K562 (cell line): Measurements from ENCODE around the gene SLC26A6. TPM values are rescaled to one million over a fixed set of nuclear protein-coding genes. Genes with fewer than 3 reads are reported as not detected.

Experiments used
- BCOR ChIP-seq: fragments of 450-650 bp; IDR thresholded peaks from 2 replicates; pipeline ENCODE4 v1.6.1; 2016
- BRD9 ChIP-seq: fragments of 450-650 bp; IDR thresholded peaks from 2 replicates; pipeline ENCODE4 v1.6.1; 2018; ENCODE audit warnings: low read depth; ENCODE audit not compliant: partially characterized antibody
- CXXC5 ChIP-seq: fragments of 250-450 bp; sonication (Bioruptor Pico); IDR thresholded peaks from 2 replicates; pipeline ENCODE4 v1.8.0; 2022; ENCODE audit warnings: inconsistent platforms, mild to moderate bottlenecking, moderate library complexity
- EP400 ChIP-seq: fragments of 450-650 bp; IDR thresholded peaks from 2 replicates; pipeline ENCODE4 v1.6.1; 2017; ENCODE audit warnings: antibody characterized with exemption, mild to moderate bottlenecking, moderate library complexity
- HDAC3 ChIP-seq: fragments of 450-650 bp; IDR thresholded peaks from 2 replicates; pipeline ENCODE4 v1.6.1; 2018; ENCODE audit warnings: borderline replicate concordance, mild to moderate bottlenecking, moderate library complexity; ENCODE audit not compliant: partially characterized antibody
- HSF4 ChIP-seq: fragments of 250-450 bp; sonication (Bioruptor Pico); IDR thresholded peaks from 2 replicates; pipeline ENCODE4 v2.1.2; 2022; ENCODE audit warnings: mild to moderate bottlenecking, moderate library complexity, borderline replicate concordance
- NFE2L1 ChIP-seq: fragments of 450-650 bp; IDR thresholded peaks from 2 replicates; pipeline ENCODE4 v1.6.1; 2016; ENCODE audit warnings: missing genetic modification characterization, low read depth, mild to moderate bottlenecking, missing compliant biosample characterization, moderate library complexity, borderline replicate concordance
- NONO ChIP-seq, 2 experiments: fragments of 200-400 bp in 1 of 2; fragments of 450-650 bp in 1 of 2; formaldehyde crosslinking in 1 of 2; IDR thresholded peaks; 2 replicates each; pipeline ENCODE4 v1.6.1; 2017; ENCODE audit warnings: low read depth in 2 of 2, mild to moderate bottlenecking in 2 of 2, moderate library complexity in 2 of 2, low read length in 1 of 2
- PURB ChIP-seq: sonication (generic); formaldehyde crosslinking; IDR thresholded peaks from 2 replicates; pipeline ENCODE4 v1.9.0; 2021; ENCODE audit warnings: low read depth, mild to moderate bottlenecking, missing genetic modification reagents
- SP1 ChIP-seq: sonication (generic); formaldehyde crosslinking; IDR thresholded peaks from 2 replicates; pipeline ENCODE4 v1.8.1; 2022; ENCODE audit warnings: mild to moderate bottlenecking, missing genetic modification reagents
- SPI1 ChIP-seq: IDR thresholded peaks from 2 replicates; pipeline ENCODE4 v1.6.1; 2011; ENCODE audit warnings: low read depth, low read length, control low read depth, borderline replicate concordance
- TARDBP ChIP-seq: fragments of 450-650 bp; IDR thresholded peaks from 2 replicates; pipeline ENCODE4 v1.6.1; 2016
- ZNF134 ChIP-seq: fragments of 250-450 bp; sonication (Bioruptor Pico); conservative IDR thresholded peaks from 2 replicates; pipeline ENCODE4 v1.4.0; 2020
- ZNF699 ChIP-seq: fragments of 250-450 bp; sonication (Bioruptor Pico); IDR thresholded peaks from 2 replicates; pipeline ENCODE4 v1.8.0; 2021; ENCODE audit warnings: mild to moderate bottlenecking, moderate library complexity; ENCODE audit not compliant: insufficient replicate concordance
- polyA plus RNA-seq, 8 experiments: library from polyadenylated mRNA; depleted of rRNA in 4 of 8; stranded (reverse) in 5 of 8; unstranded in 3 of 8; fragments of >200 nt; fragmentation: Nextera tagmentation in 2 of 8; fragmentation: Illumina TruSeq in 1 of 8; extraction: Ambion mirVana in 2 of 8; extraction: Trizol in 1 of 8; gene quantifications; 2 replicates each; pipeline versions ENCODE4 v1.2.1 to v1.2.3, GENCODE V29; 2011 to 2014; ENCODE audit warnings: inconsistent platforms in 1 of 8, missing spikeins in 1 of 8
- total RNA-seq, 7 experiments: library from RNA; depleted of rRNA in 6 of 7; stranded (reverse); fragments of >200 nt in 6 of 7; fragmentation: Illumina TruSeq in 2 of 7; extraction: Trizol in 2 of 7; gene quantifications; 2 replicates each; pipeline versions ENCODE4 v1.2.1 to v1.2.3, GENCODE V29; 2011 to 2021; ENCODE audit warnings: low replicate concordance in 1 of 7
- TF ChIP-seq, protein P1 (sequence below): fragments of 250-450 bp; sonication (Bioruptor Pico); IDR thresholded peaks from 2 replicates; pipeline ENCODE4 v1.5.0; 2021; ENCODE audit warnings: mild to moderate bottlenecking, borderline replicate concordance
- TF ChIP-seq, protein P2 (sequence below): fragments of 250-450 bp; sonication (Bioruptor Pico); IDR thresholded peaks from 2 replicates; pipeline ENCODE4 v1.8.0; 2021; ENCODE audit warnings: moderate library complexity, mild to moderate bottlenecking, inconsistent platforms
- TF ChIP-seq, protein P3 (sequence below): fragments of 450-650 bp; IDR thresholded peaks from 2 replicates; pipeline ENCODE4 v1.6.1; 2016; ENCODE audit warnings: missing biosample characterization, missing genetic modification characterization
- TF ChIP-seq, protein P4 (sequence below): fragments of 450-650 bp; formaldehyde crosslinking; IDR thresholded peaks from 2 replicates; pipeline ENCODE4 v1.4.0; 2022; ENCODE audit warnings: missing genetic modification characterization
- TF ChIP-seq, protein P5 (sequence below): IDR thresholded peaks from 2 replicates; pipeline ENCODE4 v1.6.1; 2011; ENCODE audit not compliant: insufficient read length; ENCODE audit errors: extremely low read depth
- TF ChIP-seq, protein P6 (sequence below): fragments of 250-450 bp; sonication (Bioruptor Pico); IDR thresholded peaks from 2 replicates; pipeline ENCODE4 v1.5.0; 2021

Gene SLC26A6
- total and polyA plus RNA-seq, 9 of the 15 experiments (the other 6 are each of a cell fraction or from before 2014, with no cell fraction given): 2.1 to 27.2 (median 14.8) TPM

DNA sequence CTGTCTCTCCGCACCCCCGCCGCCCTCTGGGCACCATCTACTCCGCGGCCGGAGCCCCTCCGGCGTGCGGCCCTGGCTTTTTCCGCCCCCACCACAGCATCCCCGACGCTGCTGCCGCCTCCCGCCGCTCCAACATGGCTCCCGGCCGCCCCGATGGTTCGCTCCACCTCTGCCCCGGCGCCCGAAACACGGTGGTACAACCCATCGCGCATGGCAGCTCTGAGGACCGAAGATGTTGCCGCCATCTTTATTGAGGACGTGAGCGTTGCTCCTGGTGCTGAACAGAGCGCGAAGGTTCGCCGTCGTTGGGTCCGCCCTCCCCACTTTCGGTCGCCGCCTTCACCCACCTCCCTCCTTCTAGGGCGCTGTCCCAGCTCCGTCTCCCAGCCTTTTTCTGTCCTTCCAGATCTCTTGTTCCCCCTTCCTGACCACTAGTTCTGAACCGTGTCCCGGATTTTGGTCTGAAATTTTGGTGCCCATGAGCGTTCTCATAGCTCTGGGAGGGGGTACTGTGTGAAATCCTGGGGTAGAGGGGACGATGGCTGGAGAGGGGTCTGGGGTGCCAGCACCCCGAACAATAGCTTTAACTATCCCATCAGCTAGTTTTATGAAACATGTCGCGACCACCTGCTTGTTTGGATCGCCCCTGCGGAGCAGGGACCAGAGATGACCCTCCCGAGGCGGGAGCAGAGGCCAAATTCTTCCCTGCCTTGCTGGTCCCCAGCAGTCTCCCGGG lies 27.7 kb upstream of the SLC26A6 start, which contains the start of gene CELSR3 (continued):
- TF ChIP-seq NONO (IDR thresholded peaks at IDR 0.05; ENCODE audit: low read depth in 2 of 2, low read length in 1 of 2) (peak in 1 of 2 experiments; percentile 88; a peak in 1 of 4 replicates), SP1 (CRISPR knock-in tag) (no peak; the same call in 1 of the 2 replicates), HSF4 (CRISPR knock-in tag) (no peak), PURB (CRISPR knock-in tag) (no peak), ZNF699 (CRISPR knock-in tag) (no peak), CXXC5 (peak; percentile 7; the same call in 1 of the 2 replicates), ZNF134 (CRISPR knock-in tag) (no peak), BCOR (no peak), NFE2L1 (tag) (no peak), SPI1 (no peak), TARDBP (no peak), EP400 (no peak), BRD9 (no peak), HDAC3 (no peak)
- TF ChIP-seq, protein P1, sequence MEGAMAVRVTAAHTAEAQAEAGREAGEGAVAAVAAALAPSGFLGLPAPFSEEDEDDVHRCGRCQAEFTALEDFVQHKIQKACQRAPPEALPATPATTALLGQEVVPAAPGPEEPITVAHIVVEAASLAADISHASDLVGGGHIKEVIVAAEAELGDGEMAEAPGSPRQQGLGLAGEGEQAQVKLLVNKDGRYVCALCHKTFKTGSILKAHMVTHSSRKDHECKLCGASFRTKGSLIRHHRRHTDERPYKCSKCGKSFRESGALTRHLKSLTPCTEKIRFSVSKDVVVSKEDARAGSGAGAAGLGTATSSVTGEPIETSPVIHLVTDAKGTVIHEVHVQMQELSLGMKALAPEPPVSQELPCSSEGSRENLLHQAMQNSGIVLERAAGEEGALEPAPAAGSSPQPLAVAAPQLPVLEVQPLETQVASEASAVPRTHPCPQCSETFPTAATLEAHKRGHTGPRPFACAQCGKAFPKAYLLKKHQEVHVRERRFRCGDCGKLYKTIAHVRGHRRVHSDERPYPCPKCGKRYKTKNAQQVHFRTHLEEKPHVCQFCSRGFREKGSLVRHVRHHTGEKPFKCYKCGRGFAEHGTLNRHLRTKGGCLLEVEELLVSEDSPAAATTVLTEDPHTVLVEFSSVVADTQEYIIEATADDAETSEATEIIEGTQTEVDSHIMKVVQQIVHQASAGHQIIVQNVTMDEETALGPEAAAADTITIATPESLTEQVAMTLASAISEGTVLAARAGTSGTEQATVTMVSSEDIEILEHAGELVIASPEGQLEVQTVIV (CRISPR knock-in tag): no peak
- TF ChIP-seq, protein P2, sequence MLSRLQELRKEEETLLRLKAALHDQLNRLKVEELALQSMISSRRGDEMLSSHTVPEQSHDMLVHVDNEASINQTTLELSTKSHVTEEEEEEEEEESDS (CRISPR knock-in tag): no peak
- TF ChIP-seq, protein P3, sequence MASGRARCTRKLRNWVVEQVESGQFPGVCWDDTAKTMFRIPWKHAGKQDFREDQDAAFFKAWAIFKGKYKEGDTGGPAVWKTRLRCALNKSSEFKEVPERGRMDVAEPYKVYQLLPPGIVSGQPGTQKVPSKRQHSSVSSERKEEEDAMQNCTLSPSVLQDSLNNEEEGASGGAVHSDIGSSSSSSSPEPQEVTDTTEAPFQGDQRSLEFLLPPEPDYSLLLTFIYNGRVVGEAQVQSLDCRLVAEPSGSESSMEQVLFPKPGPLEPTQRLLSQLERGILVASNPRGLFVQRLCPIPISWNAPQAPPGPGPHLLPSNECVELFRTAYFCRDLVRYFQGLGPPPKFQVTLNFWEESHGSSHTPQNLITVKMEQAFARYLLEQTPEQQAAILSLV: no peak
- TF ChIP-seq, protein P4, sequence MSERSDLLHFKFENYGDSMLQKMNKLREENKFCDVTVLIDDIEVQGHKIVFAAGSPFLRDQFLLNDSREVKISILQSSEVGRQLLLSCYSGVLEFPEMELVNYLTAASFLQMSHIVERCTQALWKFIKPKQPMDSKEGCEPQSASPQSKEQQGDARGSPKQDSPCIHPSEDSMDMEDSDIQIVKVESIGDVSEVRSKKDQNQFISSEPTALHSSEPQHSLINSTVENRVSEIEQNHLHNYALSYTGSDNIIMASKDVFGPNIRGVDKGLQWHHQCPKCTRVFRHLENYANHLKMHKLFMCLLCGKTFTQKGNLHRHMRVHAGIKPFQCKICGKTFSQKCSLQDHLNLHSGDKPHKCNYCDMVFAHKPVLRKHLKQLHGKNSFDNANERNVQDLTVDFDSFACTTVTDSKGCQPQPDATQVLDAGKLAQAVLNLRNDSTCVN (CRISPR knock-in tag): no peak
- TF ChIP-seq, protein P5, sequence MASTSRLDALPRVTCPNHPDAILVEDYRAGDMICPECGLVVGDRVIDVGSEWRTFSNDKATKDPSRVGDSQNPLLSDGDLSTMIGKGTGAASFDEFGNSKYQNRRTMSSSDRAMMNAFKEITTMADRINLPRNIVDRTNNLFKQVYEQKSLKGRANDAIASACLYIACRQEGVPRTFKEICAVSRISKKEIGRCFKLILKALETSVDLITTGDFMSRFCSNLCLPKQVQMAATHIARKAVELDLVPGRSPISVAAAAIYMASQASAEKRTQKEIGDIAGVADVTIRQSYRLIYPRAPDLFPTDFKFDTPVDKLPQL: no peak
- TF ChIP-seq, protein P6, sequence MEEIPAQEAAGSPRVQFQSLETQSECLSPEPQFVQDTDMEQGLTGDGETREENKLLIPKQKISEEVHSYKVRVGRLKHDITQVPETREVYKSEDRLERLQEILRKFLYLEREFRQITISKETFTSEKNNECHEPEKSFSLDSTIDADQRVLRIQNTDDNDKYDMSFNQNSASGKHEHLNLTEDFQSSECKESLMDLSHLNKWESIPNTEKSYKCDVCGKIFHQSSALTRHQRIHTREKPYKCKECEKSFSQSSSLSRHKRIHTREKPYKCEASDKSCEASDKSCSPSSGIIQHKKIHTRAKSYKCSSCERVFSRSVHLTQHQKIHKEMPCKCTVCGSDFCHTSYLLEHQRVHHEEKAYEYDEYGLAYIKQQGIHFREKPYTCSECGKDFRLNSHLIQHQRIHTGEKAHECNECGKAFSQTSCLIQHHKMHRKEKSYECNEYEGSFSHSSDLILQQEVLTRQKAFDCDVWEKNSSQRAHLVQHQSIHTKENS (CRISPR knock-in tag): no peak
